ENCODE data around the gene MPDZ.

DNA sequence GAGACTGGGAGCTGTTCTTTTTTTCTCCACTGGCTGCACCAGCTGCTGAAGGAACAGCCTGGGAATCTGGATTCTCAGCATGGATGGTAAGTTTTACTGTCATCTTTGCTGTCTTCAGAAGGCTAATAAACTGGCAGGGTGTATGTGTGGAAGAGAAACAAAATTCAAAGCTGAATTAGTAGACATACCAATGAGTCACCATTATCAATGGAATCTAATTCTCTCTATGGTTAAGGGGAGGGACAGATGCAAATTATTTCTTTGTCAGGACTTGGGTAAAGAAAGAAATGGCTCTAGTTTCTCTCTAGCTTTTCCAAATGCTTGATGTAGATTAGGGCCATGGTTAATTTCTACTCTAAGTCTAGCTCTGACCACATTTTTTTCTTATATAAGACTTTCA is 154.2 kb downstream of the MPDZ start:
- no peak for TF ChIP-seq CTCF (IDR thresholded peaks at IDR 0.05; ENCODE audit: borderline replicate concordance, extremely low read depth, low read length, poor library complexity, severe bottlenecking)
- no peak for TF ChIP-seq EZH2 (IDR thresholded peaks at IDR 0.05; ENCODE audit: borderline replicate concordance, low read depth, low read length, severe bottlenecking)
